HG03378 (cell line): ENCODE measurements around the gene RAD51B.
"Not testable (repeated sequence)": the region's sequence is repeated elsewhere in the genome, so short reads cannot be mapped to it uniquely, and the experiment has no call there.

ENCODE experiments used
- ATAC-seq: cut with Tn5 transposase; IDR thresholded peaks from one replicate; pipeline ENCODE4 v1.9.1; 2021; ENCODE audit warnings: mild to moderate bottlenecking, moderate library complexity; ENCODE audit not compliant: unreplicated experiment

The RAD51B gene

DNA sequence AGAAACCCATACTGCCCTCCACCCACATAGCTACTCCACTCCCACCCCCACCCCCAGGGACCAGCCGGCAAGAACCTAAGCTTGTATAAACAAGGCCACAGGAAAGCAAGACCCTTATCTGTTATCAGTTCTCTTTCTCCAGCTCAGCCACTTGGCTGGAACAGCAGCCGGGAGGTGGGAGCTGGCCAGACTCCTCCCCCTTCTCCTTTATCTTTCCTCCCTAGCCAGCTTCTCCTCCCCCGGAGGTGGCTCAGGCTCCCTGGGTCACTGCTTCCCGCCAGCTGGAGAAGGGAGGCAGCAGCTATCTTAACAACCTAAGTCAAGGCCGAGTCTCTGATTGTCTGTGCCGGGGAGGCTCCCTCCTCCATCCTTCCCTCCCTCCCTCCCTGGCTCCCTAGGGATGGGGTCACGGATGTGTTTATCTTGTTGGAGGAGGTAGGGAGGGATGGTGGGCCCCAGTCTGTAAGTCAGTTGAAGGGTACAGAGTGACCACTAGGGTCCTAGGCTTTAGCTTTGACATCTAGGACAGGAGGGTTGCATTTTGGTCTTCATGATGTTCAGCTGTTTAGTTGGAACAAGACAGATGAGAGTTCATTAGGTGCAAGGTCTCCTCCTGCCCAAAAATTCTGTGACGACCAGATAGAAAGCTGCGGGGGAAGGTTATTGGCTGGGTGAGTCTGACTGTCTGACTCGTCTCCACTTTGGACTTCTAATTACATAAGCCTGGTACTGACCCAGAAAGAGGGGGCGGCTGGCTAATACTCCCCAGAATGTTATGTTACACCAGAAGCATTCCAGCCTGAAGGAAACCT lies 943.6 kb downstream of the RAD51B start:
- no peak for ATAC-seq

DNA sequence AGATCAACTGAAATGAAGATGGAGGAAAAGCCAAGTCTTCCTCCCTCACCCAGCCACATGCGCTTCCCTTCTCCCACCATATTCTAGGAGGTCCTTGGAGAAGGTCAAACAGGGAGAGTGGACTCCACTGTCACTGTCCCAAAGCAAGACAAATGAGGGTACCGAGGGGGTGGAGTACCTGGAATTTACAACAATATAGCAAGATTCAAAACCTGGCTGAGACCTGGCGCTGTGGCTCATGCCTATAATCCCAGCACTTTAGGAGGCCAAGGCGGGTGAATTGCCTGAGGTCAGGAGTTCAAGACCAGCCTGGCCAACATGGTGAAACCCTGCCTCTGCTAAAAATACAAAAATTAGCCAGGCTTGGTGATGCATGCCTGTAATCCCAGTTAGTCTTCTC lies 944.3 kb downstream of the RAD51B start:
- ATAC-seq, result not testable (repeated sequence)

DNA sequence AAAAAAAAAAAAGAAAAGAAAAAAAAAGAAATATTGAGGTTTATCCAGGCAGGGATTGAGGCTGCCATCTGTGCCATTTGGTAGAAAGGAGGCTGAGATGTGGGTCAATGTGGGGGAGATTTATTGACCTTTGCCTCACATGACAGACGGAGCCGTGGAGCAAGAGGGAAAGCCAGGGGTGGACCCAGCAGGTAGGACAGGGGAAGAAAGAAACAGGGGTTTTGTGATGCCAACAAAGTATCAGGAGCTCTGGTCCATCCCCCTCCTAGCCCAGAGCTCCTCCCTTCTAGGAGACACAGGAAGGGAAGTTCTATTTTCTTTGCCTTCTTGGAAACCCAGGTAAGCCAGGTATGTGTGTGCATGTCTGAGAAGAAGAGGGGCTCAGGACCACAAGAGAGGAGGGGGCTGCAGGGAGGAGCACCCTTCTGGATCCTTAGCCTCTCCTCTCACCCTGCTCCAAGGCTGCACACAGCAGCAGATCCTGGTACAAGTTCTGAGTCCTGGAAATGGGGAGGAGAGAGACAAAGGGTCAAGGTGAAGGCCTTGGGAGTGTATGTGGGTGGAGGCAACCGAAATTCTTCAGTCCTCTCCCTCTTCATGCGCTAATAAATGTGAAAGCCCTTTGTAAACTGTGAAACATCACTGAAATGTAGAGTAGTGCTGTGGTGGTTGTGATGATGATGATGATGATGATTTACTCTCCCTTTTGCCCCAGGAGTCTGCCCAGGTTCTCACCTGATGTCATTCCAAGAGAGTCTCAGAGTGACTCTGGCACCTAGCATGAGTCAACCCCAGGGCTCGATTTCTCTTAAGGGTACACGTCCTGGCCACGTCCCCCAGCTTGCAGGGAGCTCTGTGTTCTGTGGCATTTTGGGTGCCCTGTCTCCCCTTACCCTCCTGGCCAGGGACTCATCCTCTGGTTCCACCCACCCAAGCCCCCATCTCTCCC lies 947.0 kb downstream of the RAD51B start:
- no peak for ATAC-seq

DNA sequence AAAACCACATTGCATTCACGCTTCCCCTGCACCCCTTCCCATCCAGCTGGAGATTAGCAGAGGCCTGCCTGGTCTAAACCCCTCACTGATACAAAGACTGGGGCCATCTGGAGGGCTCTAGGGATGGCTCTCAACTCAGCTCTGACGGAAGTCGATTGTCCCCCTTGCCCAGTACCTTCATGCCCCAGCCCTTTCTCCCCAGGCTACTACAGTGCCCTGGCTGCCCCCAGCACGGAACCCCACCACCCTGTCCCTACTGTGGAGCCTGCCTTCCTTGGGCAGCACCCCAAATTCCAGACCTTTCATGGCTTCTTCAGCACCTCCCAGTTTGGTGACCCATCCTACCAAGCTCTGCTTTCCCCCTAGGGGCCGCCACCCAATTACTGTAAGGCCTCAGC lies 947.7 kb downstream of the RAD51B start:
- ATAC-seq, result no peak

DNA sequence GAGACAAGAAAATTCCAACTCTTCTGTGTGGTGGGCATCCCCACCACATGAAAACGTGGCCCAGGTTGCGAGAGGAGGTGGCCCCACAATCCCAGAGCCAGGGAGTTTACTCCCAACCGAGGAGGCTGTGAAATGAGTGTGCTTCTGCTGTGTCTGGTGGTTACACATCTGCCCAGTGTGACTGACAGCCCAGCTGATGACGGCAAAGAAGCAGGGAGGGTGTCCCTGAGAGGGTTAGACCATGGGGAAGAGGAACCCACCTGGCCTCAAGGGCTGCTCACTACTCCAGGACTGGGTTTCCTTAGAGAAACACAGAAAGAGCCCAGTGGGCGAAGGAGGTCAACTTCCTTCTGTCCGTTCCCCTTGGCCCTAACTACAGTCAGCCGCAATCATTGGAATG lies 948.7 kb downstream of the RAD51B start:
- ATAC-seq, result no peak

DNA sequence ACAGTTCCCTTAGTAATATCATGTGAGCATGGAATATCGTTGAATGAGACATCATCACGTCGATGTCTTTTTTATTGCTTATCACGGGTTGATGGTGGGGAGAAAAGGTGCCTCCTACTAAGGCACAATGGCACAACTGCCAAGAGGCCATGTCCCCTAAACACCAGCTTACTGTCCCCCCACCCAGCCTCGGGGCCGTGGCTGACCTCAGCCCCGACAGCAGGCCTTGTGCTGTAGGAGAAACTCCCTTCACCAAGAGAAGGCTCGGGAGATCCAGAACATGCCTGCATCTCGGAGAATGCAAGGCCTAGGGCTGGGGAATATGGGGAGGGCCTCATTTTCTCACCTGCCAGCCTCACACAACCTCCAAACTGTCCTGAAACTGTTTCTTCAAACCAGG lies 950.5 kb downstream of the RAD51B start:
- no peak for ATAC-seq

DNA sequence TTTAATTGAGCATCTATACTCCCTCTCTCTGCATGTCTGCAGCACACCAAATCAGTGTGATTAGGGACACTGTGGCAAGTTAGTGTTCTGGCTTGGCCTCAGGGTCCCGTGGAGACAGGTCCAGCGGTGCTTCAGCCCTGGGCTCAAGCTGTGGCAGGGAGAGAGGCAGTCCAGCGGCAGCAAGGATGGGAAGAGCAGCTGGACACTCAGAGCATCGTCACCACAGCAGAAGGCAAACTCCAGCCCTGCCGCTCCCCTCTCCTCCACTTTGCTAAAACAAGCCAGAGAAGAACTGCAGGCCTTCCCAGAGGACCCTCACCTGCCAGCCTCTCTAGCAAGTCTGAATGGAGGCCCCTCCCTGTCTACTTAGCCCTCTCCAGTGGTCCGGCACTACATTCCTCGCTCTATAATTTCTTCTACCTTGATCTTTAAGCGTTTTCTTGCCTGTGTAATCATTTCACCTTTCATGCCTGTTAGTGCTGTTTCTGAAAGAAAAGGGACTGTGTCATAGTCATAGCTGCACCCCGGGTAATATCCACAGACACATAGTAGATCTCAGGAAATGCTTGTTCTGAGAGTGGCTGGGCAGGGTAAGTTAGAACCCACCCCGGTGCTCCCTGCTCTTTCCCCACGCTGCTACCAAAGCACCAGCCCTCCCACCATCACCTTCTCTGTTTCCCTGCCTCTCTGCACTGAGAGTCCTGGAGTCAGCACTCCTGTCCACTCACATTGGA lies 951.1 kb downstream of the RAD51B start:
- ATAC-seq, result no peak

DNA sequence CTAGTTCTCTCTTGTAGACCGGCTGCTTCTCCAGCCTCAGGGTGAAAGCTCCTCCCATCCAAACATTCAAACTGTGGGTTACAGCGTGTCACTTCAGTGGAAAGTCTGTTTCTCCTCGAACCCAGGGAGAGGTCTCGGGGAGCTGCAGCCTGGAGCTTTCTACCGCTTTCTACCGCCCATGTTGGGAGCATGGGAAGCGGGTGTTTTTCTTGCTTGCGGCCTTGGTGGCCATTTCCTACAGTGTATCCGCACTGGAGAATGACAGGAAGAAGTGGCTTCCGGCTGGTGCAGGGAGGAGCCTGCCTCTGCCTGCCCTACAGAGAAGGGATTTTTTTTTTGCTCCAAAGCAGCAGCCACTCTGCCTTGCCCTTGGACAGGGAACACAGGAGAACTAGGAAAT lies 952.1 kb downstream of the RAD51B start:
- no peak for ATAC-seq

DNA sequence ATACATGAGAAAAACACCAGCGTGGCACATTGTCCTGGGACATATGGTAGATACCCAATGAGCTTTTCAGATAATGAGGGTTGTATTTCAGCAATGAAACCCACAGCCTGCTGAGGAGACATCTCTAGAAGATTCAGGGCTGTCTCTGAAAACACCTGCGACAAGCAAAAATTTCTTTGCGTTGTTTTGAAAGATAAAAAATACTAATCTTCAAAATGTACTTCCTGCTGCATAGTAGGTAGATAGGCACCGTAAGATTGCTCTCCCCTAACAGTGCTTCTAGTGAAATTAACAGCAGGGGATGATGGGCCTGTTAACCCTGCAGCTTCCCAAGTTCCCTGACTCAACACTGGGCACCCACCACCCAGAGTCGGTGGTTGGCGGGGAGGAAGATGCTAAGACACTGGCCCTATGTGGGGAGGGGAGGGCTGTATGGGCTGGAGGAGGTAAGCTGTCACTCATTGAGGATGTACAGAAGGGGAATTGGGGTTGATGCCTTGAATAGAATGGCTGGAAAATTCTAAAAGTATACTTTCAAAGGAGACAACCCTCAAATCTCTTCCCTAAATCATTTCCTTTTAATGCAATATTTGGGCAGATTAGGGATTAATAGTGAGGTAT lies 953.3 kb downstream of the RAD51B start:
- ATAC-seq, result no peak

DNA sequence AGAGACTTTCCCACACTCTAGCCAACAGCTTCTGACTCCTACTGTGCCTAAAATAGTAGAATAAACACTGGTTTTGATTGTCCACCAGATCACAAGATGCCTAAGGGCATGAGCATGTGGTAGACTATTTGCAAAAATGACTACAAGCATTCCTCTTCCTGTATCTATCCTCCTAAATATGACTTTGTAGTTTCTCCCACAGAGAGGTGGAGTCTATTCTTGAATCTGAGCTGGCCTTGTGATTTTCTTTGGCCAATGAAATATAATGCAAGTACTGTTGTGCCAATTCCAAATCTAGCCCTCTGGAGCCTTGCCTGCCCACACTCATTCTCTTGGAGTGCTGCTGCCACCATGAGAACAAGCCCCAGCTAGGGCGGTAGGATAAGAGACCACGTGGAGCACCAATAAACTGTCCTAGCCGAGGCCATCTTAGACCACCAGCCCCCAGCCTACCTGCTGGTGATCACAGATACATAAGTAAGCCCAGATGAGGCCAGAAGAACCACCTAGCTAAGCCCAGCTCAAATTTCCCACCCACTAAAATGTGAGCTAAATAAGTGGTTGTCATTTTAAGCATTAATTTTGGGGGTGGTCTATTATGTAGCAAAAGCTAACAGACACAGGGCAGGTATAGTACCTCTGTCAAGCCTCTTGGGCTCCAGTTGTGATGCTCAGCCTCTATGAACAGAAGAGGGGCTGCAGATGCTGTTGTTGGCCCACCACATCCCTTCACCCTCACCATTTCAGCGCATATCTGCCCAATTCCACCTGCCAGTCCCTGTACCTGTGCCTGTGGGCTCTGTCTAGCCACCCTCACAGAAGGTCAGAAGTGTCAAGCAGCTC lies 955.4 kb downstream of the RAD51B start:
- no peak for ATAC-seq

DNA sequence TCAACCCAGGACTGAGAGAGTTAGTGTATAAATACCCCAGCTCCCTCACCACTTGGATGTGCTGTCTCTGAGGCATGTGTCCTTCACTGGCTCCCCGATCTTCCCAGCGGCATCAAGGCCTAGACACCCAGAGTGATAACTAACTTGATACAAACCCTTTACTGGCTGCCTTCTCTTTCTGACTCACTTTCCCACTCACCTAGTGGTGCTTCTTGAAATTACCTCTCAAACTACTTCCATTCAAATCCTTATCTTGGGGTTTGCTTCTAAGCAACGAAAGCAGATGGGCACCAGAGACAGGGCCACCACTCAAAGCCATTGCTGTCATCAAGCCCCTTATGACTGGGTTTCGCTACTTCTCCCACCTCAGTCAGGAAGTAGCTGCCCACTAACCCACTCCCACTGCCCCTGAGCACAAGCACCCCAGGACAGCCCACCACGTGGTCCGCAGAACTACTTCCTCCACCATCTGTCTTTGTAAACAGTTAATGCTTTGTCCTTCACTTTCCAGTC lies 956.1 kb downstream of the RAD51B start:
- ATAC-seq, result no peak

DNA sequence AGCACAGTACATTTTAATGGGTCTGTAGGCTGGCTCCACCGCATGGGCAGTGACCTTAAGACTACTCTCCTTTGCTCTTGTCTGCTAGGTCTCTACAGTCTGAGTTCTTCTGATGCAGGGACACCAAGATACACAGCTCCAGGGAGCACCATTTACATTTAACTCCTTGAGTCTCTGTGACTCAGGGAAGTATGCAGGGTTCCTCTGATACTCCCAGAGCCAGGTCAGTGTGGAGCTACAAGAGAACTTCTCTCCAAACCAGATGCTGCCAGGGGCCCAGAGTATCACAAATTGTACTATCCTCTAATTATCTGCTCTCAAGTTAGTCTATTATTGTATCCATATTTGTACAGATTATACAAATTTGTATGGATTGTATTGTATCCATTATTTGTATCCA lies 958.1 kb downstream of the RAD51B start:
- ATAC-seq, result no peak
